ENCODE measurements around the gene ZNF506.
"Not testable (repeated sequence)": the region's sequence is repeated elsewhere in the genome, so short reads cannot be mapped to it uniquely, and the experiment has no call there.

ZNF506 gene

DNA sequence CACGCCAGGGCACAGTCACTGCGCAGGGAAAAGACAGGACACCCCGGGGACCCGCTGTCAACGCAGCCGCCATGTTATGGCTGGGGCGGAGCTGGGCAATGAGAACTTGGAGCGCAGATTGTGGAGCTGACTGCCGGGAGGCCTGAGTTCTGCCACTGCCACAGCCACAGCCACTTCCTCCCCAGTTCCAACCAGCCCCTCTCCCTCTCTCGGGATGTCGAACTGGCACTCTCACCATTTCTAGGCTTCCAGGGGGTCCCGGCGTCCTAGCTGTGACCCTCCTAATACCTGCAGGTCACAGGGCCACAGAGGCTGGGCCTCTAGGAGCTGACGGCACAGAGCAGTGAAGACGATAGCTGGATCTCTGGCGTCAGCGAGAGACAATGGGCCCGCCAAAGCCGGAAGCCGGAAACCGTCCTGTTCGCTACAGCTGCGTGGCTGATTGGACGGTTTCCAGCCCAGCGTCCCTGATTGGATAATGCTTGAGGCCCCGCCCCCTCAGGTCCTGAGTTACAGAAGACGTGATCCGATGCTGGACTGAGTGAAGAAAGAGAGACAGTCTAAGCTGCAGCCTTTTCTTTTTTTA is at the start of gene ZNF506:
Gene ZNF506 (minus strand): TSS at position 385 of the 586 bp plus-strand sequence. CDS start 147 bp downstream, at position 238.
- peak; percentile 96 for DNase-seq

DNA sequence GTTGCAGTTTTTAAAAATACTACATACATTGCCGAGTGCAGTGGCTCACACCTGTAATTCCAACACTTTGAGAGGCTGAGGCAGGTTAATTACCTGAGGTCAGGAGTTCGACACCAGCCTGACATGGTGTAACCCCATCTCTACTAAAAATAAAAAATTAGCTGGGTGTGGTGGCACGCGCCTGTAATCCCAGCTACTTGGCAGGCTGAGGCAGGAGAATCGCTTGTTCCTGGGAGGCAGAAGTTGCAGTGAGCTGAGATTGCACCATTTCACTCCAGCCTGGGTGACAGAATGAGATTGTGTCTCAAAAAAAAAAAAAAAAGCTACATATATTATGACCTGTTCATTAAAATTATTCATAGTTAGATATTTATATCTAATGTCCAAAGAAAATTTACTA is 48.5 kb upstream of the ZNF506 start:
- not testable (repeated sequence) for DNase-seq

DNA sequence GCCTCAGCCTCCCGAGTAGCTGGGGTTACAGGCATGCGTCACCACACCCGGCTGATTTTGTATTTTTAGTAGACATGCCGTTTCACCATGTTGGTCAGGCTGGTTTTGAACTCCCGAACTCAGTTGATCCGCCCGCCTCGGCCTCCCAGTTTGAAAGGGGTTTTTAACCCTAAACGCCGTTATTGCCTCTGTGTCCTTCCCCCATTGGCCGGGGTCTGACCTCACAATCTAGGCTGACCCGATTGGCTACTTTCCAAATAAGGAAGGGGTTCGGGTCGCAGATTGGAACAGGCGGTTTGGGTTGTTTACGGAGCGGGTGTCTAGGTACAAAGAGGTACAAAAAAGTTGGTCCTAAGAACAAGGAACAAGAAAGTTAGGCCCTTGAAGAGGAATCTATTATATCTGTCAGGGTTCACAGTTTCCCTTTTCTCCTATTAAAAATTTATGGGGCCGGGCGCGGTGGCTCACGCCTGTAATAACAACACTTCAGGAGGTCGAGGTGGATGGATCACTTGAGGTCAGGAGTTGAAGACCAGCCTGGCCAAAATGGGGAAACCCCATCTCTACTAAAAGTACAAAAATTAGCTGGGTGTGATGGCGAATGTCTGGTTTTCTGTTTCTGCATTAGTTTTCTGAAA is 45.2 kb upstream of the ZNF506 start:
- DNase-seq = peak; percentile 74

DNA sequence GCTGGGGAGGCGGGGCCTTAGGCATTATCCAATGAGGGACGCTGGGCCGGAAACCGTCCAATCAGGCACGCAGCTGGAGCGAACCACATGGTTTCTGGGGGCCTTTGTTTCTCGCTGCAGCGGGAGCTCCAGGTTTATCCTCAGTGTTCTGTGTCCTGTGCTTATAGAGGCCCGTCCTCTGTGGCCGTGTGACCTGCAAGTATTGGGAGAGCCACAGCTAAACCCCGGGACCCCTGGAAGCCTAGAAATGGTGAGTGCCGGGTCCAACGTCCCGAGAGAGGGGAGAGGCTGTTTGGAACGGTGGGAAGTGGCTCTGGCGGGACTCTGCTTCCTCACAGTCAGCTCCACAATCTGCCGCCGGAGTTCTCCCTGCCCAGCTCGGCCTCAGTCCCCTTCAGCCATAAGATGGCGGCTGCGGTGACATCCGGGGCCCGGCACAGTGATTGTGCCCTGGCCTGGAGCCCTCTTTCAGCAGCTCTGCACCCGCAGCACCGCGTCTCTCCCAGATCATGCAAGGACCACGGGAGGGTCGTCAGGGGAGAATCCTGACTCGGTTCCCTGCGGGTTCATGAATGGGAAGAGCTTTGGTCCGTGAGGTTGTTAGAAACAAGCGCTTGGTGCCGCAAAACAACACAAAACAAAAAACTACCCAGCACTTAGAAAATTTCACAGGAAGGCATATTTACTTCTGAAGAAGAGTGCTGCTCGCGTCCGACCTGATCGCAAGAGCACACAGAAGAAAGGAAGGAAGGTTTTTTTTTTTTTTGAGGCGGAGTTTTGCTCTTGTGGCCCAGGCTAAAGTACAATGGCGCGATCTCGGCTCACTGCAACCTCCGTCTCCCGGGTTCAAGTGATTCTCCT is 44.4 kb upstream of the ZNF506 start, which contains the start of gene ZNF253:
Gene ZNF253 (plus strand): TSS at position 133 of the 861 bp plus-strand sequence. CDS start 115 bp downstream, at position 248.
- DNase-seq = peak; percentile 95

DNA sequence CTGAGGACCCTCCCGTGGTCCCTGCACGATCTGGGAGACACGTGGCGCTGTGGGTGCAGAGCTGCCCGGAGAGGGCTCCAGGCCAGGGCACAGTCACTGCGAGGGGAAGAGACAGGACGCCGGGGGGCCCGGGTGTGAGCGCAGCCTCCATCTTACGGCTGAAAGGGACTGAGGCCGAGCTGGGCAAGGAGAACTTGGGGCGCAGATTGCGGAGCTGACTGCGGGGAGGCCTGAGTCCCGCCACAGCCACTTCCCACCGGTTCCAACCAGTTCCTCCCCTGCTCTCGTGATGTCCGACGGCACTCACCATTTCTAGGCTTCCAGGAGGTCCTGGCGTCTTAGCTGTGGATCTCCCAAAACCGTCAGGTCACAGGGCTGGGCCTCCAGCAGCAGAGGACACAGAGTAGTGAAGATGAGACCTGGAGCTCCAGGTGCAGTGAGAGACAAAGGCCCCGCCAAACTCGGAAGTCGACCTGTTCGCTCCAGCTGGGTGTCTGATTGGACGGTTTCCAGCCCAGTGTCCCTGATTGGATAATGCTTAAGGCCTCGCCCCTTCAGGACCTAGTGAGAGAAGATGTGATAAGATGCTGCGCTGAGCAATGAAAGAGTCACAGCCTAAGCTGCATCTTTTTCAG is 39.3 kb upstream of the ZNF506 start:
- DNase-seq = peak; percentile 68

DNA sequence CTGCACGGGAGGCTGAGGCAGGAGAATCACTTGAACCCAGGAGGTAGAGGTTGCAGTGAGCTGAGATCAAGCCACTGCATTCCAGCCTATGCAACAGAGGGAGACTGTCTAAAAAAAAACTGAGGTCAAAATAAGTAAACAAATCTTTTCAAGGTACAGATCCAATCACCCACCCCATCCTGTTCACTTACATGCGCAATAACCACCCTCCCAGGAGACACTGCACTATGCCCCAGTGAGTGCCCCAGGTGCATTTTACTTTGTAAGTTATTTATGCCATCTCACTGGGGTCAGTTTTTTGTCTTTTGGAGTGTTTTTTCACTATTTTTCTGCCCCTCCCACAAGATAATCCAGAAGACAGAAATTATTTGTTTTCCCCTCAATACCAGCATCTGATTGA is 37.2 kb upstream of the ZNF506 start:
- no peak for DNase-seq

DNA sequence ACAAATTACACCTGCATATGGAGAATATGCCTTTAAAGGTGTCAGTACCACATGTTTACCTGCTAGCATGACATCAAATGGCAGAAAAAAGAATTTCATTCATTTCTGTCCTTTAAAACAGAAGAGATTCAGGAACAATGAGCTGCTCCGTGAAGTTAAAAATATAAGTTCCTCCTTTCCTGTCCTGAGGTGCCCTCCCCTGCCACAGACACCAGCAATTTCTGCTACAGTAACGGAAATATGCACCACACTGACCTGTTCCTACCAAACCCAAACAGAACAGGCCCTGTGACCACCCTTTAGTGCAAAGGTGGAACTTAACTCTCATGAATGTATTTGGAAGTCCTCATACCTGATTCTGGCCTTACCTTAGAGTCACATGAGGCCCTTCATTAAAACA is 30.2 kb upstream of the ZNF506 start:
- not testable (repeated sequence) for DNase-seq

DNA sequence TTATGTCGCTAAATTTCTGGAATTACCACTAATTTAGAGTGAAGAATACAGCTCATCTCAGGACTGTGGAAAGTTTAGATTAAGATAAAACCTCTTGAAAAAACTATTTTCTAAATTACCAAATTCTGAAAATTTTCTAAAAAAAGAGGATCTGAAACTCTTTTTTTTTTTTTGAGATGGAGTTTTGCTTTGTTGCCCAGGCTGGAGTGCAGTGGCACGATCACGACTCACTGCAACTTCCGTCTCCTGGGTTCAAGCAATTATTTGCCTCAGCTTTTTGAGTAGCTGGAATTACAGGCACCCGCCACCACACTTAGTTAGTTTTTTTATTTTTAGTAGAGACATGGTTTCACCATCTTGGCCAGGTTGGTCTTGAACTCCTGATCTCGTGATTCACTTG is 27.5 kb upstream of the ZNF506 start:
- DNase-seq = no peak

DNA sequence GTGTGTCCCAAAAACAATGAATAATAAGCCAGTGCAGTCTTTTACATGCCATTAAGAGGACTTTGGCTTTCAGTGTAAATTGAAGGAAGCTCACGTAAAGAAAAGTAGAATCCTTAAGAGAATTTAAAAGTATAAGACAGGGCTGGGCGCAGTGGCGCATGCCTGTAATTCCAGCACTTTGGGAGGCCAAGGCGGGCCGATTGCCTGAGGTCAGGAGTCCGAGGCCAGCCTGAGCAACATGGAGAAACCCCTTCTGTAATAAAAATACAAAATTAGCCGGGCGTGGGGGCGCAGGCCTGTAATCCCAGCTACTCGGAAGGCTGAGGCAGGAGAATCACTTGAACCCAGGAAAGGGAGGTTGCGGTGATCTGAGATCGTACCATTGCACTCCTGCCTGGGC is 26.2 kb upstream of the ZNF506 start:
- no peak for DNase-seq

DNA sequence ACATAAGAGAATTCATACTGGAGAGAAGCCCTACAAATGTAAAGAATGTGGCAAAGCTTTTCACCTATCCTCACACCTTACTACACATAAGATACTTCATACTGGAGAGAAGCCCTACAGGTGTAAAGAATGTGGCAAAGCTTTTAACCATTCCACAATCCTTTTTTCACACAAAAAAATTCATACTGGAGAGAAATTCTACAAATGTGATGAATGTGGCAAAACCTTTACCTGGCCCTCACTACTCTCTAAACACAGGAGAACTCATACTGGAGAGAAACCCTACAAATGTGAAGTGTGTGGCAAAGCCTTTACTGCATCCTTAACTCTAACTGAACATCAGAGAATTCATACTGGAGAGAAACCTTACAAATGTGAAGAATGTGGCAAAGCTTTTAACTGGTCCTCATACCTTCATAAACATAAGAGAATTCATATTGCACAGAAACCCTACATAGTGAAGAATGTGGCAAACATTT is 14.0 kb upstream of the ZNF506 start:
- DNase-seq = no peak

DNA sequence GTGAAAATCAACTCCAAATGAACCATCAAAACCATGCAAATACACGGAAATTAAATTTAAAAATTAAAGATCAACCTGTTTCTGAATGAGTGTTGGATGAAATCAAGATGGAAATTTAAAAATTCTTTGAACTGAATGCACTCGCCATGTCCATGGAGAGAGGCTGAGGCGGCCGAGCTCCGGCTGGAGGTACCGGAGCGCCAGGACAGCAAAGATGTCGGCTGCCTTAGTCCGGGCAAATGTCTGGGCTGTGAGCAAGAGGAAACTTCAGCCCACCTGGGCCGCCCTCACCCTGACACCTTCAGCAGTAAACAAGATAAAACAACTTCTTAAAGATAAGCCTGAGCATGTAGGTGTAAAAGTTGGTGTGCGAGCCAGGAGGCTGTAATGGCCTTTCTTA is 5.3 kb upstream of the ZNF506 start:
- no peak for DNase-seq

DNA sequence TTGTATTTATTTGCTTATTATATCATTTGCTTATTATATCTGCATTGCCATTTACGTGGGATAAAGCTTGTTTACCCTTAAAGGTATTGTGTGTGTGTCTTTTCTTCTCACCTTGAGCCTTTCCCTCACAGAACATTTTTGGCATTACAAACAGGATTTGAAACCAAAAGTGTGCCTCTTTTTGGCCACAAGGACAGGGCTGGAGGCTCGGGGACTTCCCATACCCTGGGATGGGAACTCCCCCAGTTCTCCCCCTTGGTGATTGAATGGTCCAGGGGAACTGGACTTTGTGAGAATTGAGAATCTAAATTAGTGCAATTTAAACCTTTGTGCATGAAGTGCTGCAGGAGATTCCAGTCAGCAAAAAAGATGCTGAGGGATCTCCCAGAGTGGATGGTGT is 2.4 kb upstream of the ZNF506 start:
- no peak for DNase-seq

DNA sequence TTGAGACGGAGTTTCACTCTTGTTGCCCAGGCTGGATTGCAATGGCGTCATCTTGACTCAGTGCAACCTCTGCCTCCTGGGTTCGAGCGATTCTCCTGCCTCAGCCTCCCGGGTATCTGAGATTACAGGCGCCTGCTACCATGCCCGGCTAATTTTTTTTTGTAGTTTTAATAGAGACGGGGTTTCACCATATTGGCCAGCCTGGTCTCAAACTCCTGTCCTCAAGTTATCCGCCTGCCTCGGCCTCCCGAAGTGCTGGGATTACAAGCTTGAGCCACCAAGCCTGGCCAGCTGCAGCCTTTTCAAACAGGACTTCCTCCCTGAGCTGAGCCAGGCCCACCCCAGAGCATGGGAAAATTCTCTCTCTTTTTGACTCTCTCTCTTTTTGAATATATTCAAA is 426 bp upstream of the ZNF506 start:
- not testable (repeated sequence) for DNase-seq

DNA sequence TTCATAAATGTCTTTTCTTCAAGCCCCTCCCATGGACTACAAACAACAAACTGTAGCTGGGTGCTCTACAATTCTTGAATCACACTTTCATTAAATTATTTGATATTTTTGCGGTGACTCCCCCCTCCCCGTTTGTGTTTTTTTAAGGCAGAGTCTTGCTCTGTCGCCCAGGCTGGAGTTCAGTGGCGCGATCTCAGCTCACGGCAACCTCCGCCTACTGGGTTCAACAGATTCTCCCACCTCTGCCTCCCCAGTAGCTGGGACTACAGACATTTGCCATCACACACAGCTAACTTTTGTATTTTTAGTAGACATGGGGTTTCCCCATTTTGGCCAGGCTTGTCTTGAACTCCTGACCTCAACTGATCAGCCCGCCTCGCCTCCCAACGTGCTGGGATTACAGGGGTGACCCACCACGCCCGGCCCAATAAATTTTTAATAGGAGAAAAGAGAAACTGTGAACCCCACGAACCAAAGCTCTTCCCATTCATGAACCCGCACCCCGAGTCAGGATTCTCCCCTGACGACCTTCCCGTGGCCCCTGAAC is 703 bp downstream of the ZNF506 start:
- no peak for DNase-seq

DNA sequence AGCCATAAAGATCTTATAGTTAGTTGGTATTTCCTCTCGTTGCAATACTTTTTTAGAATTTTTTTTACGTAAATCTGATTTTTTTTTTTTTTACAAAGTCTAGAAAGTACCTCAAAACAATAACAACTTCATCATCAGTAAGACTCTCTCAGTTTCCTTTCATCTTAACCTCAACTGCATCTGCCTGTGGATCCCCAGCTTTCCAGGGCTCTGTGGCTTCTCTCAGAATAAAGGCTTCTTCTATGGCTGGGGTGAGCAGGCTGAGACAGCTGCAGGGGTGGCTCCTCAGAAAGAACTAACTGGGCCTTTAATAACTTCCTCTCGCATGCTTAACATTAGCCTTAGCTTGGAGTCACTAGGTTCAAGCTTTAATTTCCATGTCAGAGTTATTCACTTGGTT is 4.2 kb downstream of the ZNF506 start:
- peak; percentile 66 for DNase-seq

DNA sequence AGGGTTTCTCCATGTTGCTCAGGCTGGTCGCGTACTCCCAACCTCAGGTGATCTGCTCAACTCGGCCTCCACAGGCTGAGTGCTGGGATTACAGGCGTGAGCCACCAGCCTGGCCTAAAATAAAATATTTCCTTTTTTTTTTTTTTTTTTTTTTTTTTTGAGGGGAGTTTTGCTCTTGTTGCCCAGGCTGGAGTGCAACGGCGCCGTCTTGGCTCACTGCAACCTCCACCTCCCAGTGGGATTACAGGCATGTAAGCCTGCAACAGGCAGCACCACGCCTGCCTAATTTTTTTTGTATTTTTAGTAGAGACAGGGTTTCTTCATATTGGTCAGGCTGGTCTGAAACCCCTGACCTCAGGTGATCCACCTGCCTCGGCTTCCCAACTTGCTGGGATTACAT is 4.9 kb downstream of the ZNF506 start:
- no peak for DNase-seq

DNA sequence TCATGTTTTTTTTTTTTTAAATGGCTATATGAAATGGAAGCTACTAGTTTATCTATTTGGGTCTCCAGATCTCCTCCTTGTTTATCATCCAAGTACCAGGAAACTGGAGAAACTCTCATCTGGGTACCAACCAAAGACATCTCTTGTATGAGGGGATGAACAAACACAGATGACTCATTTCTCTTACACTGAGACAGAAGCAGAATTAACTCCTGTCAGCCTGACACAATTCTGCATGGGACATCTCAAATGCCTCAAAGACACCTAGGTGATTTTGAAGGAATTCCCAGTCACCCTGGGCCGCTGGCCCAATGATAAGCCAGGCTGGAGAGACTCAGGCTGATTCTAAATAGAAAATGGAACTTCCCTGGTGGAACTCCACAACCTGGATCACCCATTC is 9.6 kb downstream of the ZNF506 start:
- not testable (repeated sequence) for DNase-seq

DNA sequence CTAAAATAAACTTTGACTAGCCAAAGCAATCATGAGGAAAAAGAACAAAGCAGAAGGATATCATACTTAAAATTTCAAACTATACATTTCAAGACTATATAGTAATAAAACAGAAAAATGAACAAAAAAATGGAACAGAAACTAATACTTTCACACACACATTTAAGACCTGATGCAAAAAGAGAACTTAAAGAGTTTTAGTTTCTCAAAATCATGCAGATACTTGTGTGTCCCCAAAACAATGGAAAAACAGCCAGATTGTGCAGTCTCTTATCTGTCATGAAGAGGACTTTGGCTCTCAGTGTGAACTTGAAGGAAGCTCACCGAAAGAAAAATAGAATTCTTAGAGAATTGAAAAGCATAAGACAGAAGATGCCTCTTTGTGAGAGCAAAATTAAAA is 16.1 kb downstream of the ZNF506 start:
- no peak for DNase-seq

DNA sequence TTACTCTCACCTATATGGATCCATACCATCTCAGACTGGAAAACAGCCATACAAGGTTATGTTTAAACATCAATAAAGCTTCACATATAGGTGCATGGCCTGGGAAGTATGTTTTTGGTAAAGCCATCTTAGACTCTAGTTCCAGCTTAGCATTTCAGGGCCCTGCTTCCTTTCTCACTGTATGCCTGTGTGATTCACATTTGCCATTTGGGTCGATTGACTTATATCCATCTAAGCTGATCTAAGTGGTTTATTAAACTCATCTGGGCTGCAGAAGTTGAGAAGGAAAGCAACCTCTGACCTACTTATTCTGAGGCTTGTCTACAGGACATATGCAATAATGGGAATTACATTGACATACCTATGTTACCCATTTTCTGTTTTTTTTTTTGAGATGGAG is 33.5 kb downstream of the ZNF506 start:
- DNase-seq = no peak

DNA sequence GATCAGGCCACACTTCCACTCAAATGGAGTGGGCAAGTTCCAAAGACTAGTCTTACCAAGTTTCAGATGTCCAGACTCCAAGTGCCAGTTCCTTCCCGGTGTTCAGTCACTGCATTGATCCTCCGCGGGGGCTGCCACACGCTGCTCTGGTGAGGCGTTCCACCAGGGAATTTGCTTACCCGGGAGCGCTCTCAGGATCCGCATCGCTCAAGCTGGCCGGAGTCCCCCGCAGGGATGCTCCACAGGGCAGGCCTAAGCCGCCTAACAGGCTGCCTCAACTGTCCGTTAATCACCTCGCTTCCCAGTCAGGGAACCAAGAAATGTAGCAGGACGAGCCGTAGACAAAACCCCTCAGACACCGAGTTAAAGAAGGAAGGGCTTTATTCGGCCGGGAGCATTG is 36.1 kb downstream of the ZNF506 start:
- not testable (repeated sequence) for DNase-seq

DNA sequence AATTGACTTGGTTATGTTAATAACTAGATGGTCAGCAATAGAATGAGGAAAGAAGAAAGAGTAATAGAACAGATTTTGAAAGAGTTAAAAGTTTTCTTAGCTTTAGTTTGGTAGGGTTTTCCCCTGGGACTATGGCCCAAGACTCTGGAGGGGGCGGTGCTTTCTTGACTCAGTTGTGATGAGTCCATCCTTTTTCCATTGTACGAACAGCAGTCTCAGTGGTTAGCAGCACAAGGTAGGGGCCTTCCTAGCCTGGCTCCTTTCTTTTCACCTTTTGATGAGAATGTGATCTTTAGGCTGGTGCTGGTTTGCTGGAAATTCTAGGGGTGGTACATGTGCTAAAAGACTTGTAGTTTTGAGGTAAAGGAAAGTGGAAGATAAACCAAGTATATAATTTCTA is 38.8 kb downstream of the ZNF506 start:
- no peak for DNase-seq

DNA sequence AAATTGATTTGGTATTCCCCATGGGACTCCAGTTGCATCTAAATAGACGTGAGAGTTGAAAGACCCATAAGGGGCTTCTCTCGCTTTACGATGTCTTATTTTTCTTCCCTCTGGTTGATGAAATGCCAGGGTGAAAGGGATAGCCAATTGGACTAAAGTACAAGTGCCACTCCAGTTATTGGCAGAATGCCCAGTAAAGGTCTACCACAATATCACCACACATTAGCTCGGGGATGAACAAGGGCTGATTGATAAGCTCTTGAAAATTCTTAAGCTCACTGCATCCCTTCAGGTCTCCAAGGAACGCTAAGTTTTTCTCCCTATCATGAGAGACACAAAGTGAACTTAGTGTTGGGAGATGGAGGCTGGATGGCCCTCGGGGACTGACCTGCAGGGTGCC is 39.8 kb downstream of the ZNF506 start:
- DNase-seq = not testable (repeated sequence)

DNA sequence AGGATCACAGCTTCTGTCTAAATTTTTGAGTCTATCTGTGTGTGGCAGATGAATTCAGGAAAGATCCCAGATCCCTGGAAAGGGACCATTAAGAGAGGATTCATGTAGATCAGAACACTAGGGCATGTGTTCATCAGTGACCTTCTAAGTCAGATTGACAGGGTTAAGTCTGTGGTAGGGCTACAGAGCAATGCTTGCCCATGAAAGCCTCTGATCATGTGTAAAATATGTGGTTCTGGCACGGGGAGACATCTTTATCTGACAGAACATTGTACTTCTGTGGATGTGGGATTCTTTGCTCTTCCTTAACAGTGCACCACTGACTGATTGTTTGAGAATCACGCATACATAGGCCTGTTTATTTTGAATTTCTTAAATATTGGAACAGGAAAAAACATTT is 42.9 kb downstream of the ZNF506 start:
- no peak for DNase-seq
